HL-60 (cell line): ENCODE results near the gene AKTIP.

Experiments
- DNase-seq, 2 experiments: peaks; one replicate each; pipeline ENCODE4 v3.0.0-alpha.2; 2010 to 2020; ENCODE audit warnings: low read depth in 1 of 2, low spot score in 1 of 2
- H3K27ac ChIP-seq: fragments of 250-450 bp; sonication (Bioruptor Pico); replicated peaks from 2 replicates; pipeline ENCODE4 v1.5.1; 2020; ENCODE audit warnings: mild to moderate bottlenecking, moderate library complexity
- H3K27me3 ChIP-seq: fragments of 250-450 bp; sonication (Bioruptor Pico); 2 replicates; pipeline ENCODE4 v1.5.1; 2021; ENCODE audit warnings: mild to moderate bottlenecking, moderate library complexity; ENCODE audit not compliant: insufficient read depth, poor library complexity, severe bottlenecking
- H3K4me3 ChIP-seq: replicated peaks from 2 replicates; pipeline ENCODE4 v1.5.1; 2011; ENCODE audit warnings: mild to moderate bottlenecking, control low read depth, low read length; ENCODE audit not compliant: insufficient read depth
- CTCF ChIP-seq: IDR thresholded peaks from one replicate; pipeline ENCODE4 v1.5.1; 2011; ENCODE audit warnings: low read length, control low read depth, inconsistent platforms; ENCODE audit not compliant: insufficient read depth
- GABPA ChIP-seq: IDR thresholded peaks from 2 replicates; pipeline ENCODE4 v1.6.1; 2012; ENCODE audit warnings: low read depth
- POLR2AphosphoS5 ChIP-seq: IDR thresholded peaks from 2 replicates; pipeline ENCODE4 v1.6.1; 2012; ENCODE audit warnings: low read depth
- REST ChIP-seq: IDR thresholded peaks from 2 replicates; pipeline ENCODE4 v1.6.1; 2012; ENCODE audit warnings: low read depth; ENCODE audit not compliant: insufficient replicate concordance
- SPI1 ChIP-seq: IDR thresholded peaks from 2 replicates; pipeline ENCODE4 v1.6.1; 2012; ENCODE audit warnings: low read depth, mild to moderate bottlenecking, borderline replicate concordance
- long read RNA-seq: library from polyadenylated mRNA; unstranded; transcript quantifications from one replicate; pipeline ENCODE4 v2.0.0, GENCODE V29; 2020

Gene AKTIP
- long read RNA-seq, partial matches to known transcripts = 2 of 19 reads
- long read RNA-seq, other reads (novel, unspliced or antisense) = 13 of 19 reads

GRCh38 chr16:53502331-53503269 is at the start of gene AKTIP:
Gene AKTIP (minus strand): TSS chr16:53503209. CDS start chr16:53500259, 2,950 bp downstream.
- DNase-seq = peak; percentile 28 to 38

GRCh38 chr16:53549970-53550690 is 47.1 kb upstream of the AKTIP start:
- DNase-seq = peak; percentile 28 to 64
- TF ChIP-seq REST (no peak), POLR2AphosphoS5 (no peak), SPI1 (no peak), GABPA (no peak), CTCF (peak; percentile 42)
- no peak overlapping the region for H3K4me3 ChIP-seq
- H3K27ac ChIP-seq = no peak overlapping the region
- peaks cover 9% of the 10 kb centered on the region for H3K27me3 ChIP-seq

More at GRCh38 chr16:53502331-53503269, at the start of gene AKTIP:
- TF ChIP-seq CTCF (no peak), SPI1 (no peak), REST (no peak), POLR2AphosphoS5 (no peak), GABPA (no peak)
- Histone ChIP-seq H3K27me3 (no peaks in the 10 kb centered on the region), H3K4me3 (peak within 1 kb of the TSS; percentile 96), H3K27ac (peak within 1 kb of the TSS; percentile 69)

GRCh38 chr16:53546988-53547391 is 44.0 kb upstream of the AKTIP start:
- H3K4me3 ChIP-seq = no peak overlapping the region
- TF ChIP-seq REST = no peak
- TF ChIP-seq GABPA = no peak
- TF ChIP-seq CTCF = no peak
- TF ChIP-seq POLR2AphosphoS5 = no peak
- TF ChIP-seq SPI1 = no peak
- no peak overlapping the region for H3K27ac ChIP-seq
- H3K27me3 ChIP-seq = peaks cover 15% of the 10 kb centered on the region
- no peak for DNase-seq
